Body of pancreas (tissue), 4 donors: ENCODE results near the gene RAP1A. TPM values are rescaled to one million over a fixed set of nuclear protein-coding genes. Genes with fewer than 3 reads are reported as not detected.

Experiments
- ATAC-seq: fragments of 150-250 bp; one replicate; pipeline ENCODE4 v1.9.1; 2016
- DNase-seq, 4 donors: peaks; one replicate each; pipeline ENCODE4 v3.0.0-alpha.2; 2019
- H3K27ac ChIP-seq, 4 donors: fragments of 200-600 bp; sonication (generic); 1 replicate in 3 of 4; 2 replicates in 1 of 4; pipeline versions ENCODE4 v1.5.1 to v1.6.1; 2016 to 2019; ENCODE audit warnings: mild to moderate bottlenecking in 1 of 4, mixed read lengths in 1 of 4, moderate library complexity in 1 of 4
- H3K27me3 ChIP-seq, 2 donors: fragments of 200-600 bp; sonication (generic); one replicate each; pipeline ENCODE4 v1.6.0; 2016; ENCODE audit warnings: mild to moderate bottlenecking in 1 of 2
- H3K36me3 ChIP-seq, 2 donors: fragments of 200-600 bp; sonication (generic); replicated peaks in 1 of 2; 2 replicates each; pipeline ENCODE4 v1.5.1; 2016; ENCODE audit warnings: low read depth in 2 of 2; ENCODE audit not compliant: insufficient read depth in 1 of 2
- H3K4me1 ChIP-seq: fragments of 200-600 bp; sonication (generic); one replicate; pipeline ENCODE4 v1.6.0; 2016
- H3K4me3 ChIP-seq, 2 donors: fragments of 200-600 bp; sonication (generic); 1 replicate in 1 of 2; 2 replicates in 1 of 2; pipeline ENCODE4 v1.5.1; 2016 to 2019
- H3K9me3 ChIP-seq, 3 donors: fragments of 200-600 bp; sonication (generic); 1 replicate in 2 of 3; 2 replicates in 1 of 3; pipeline ENCODE4 v1.5.1; 2016
- POLR2A ChIP-seq, 3 donors: fragments of 450-650 bp; IDR thresholded peaks; one replicate each; pipeline ENCODE4 v1.6.1; 2016; ENCODE audit warnings: antibody characterized with exemption in 3 of 3, mild to moderate bottlenecking in 2 of 3
- WGBS, 2 donors: methylation state at CpG; one replicate each; pipeline ENCODE4 v1.1.5; 2017; 5-methylcytosine and 5-hydroxymethylcytosine counted together
- intact Hi-C: fragments of 100-400 bp; cut with DNase I; formaldehyde crosslinking; loops from one replicate; pipeline ENCODE4 v1.15.1; 2023
- total RNA-seq, 2 donors: library from RNA; depleted of rRNA; stranded (reverse); fragments of >200 nt; gene quantifications; one replicate each; pipeline ENCODE4 v1.1.0, GENCODE V29; 2016
- TF ChIP-seq, protein P1 (sequence below), 7 experiments: fragments of 450-650 bp in 4 of 7; fragments of 200-600 bp in 3 of 7; sonication (generic) in 3 of 7; IDR thresholded peaks; one replicate each; pipeline ENCODE4 v1.5.1; 2016 to 2019; ENCODE audit warnings: antibody characterized with exemption in 7 of 7

Gene RAP1A
- total RNA-seq, 2 donors from 2014 or later, result 16.2 to 16.6 TPM

GRCh38 chr1:111709986-111710385 is 90.4 kb downstream of the RAP1A start:
- Histone ChIP-seq H3K27me3 (no peaks in the 10 kb centered on the region), H3K9me3 (no peaks in the 10 kb centered on the region), H3K36me3 (peaks cover 0 to 5% of the 10 kb centered on the region in 2 donors), H3K27ac (no peak overlapping the region), H3K4me1 (no peaks in the 10 kb centered on the region), H3K4me3 (no peak overlapping the region)
- intact Hi-C loops, result no loop called here
- TF ChIP-seq POLR2A (IDR thresholded peaks at IDR 0.05), result no peak
- TF ChIP-seq, protein P1, sequence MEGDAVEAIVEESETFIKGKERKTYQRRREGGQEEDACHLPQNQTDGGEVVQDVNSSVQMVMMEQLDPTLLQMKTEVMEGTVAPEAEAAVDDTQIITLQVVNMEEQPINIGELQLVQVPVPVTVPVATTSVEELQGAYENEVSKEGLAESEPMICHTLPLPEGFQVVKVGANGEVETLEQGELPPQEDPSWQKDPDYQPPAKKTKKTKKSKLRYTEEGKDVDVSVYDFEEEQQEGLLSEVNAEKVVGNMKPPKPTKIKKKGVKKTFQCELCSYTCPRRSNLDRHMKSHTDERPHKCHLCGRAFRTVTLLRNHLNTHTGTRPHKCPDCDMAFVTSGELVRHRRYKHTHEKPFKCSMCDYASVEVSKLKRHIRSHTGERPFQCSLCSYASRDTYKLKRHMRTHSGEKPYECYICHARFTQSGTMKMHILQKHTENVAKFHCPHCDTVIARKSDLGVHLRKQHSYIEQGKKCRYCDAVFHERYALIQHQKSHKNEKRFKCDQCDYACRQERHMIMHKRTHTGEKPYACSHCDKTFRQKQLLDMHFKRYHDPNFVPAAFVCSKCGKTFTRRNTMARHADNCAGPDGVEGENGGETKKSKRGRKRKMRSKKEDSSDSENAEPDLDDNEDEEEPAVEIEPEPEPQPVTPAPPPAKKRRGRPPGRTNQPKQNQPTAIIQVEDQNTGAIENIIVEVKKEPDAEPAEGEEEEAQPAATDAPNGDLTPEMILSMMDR (IDR thresholded peaks at IDR 0.05), result no peak
- 48 to 59% methylated on average over 1 of the region's 1 CpG for WGBS, 2 donors
- no peak for DNase-seq
- no peak for ATAC-seq

GRCh38 chr1:111716333-111716732 is 96.7 kb downstream of the RAP1A start:
- WGBS, 2 donors, result 59 to 63% methylated on average over 3 of the region's 3 CpGs
- Histone ChIP-seq H3K27ac (no peak overlapping the region), H3K4me1 (no peaks in the 10 kb centered on the region), H3K9me3 (no peaks in the 10 kb centered on the region), H3K27me3 (no peaks in the 10 kb centered on the region), H3K36me3 (no peaks in the 10 kb centered on the region), H3K4me3 (no peak overlapping the region)
- DNase-seq (no peak), ATAC-seq (no peak)
- TF ChIP-seq POLR2A (IDR thresholded peaks at IDR 0.05), result no peak
- TF ChIP-seq, protein P1 (IDR thresholded peaks at IDR 0.05), result no peak
- intact Hi-C loops, result no loop called here

- H3K9me3 ChIP-seq, result no peaks in the 10 kb centered on the region
- no peak for DNase-seq
- H3K4me3 ChIP-seq, result no peak overlapping the region
- no peaks in the 10 kb centered on the region for H3K4me1 ChIP-seq
- intact Hi-C loops, result no loop called here
- no peaks in the 10 kb centered on the region for H3K27me3 ChIP-seq
- no peak overlapping the region for H3K27ac ChIP-seq
- TF ChIP-seq, protein P1 (IDR thresholded peaks at IDR 0.05), result no peak
- TF ChIP-seq POLR2A (IDR thresholded peaks at IDR 0.05), result no peak
- H3K36me3 ChIP-seq, result no peaks in the 10 kb centered on the region
- 92 to 98% methylated on average over 2 of the region's 2 CpGs for WGBS, 2 donors
- no peak for ATAC-seq
Observed at GRCh38 chr1:111717450-111717849, 97.9 kb downstream of the RAP1A start.

GRCh38 chr1:111719135-111719534 is 99.5 kb downstream of the RAP1A start:
- Histone ChIP-seq H3K27ac (no peak overlapping the region), H3K9me3 (no peaks in the 10 kb centered on the region), H3K27me3 (no peaks in the 10 kb centered on the region), H3K4me1 (no peaks in the 10 kb centered on the region), H3K4me3 (no peak overlapping the region), H3K36me3 (no peaks in the 10 kb centered on the region)
- DNase-seq, result no peak
- no peak for ATAC-seq
- WGBS, 2 donors, result 78 to 98% methylated on average over 5 of the region's 5 CpGs
- intact Hi-C loops, result no loop called here
- TF ChIP-seq, protein P1 (IDR thresholded peaks at IDR 0.05), result no peak
- TF ChIP-seq POLR2A (IDR thresholded peaks at IDR 0.05), result no peak

DNA sequence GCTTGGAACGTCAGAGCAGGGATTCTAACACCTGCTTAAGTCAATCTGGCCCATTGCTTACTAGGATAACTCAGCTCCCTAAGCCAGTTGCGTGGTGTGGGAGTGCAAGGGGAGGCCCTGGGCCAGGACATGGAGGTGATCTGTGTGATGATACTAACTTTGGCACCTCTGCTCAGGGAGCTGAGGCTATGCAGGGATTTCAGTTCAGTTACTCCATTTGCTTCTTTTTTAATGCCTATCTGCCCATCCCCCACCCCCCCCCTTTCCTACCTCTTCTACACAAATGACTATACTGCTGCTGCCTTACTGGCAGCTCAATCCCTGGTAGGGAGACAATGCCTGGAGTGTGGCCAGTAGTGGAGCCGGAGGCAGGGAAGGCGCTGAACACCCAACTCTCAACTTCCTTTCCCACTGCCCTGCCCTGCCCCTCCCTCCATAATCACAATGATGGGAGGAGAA is 100.1 kb downstream of the RAP1A start:
- no peak for DNase-seq
- Histone ChIP-seq H3K36me3 (no peaks in the 10 kb centered on the region), H3K27me3 (no peaks in the 10 kb centered on the region), H3K4me3 (no peak overlapping the region), H3K4me1 (no peaks in the 10 kb centered on the region), H3K27ac (peak overlapping the region in 1 of 4 donors; percentile 39), H3K9me3 (no peaks in the 10 kb centered on the region)
- WGBS, 2 donors, result 64 to 70% methylated on average over 4 of the region's 4 CpGs
- no peak for ATAC-seq
- TF ChIP-seq POLR2A (IDR thresholded peaks at IDR 0.05), result no peak
- TF ChIP-seq, protein P1 (IDR thresholded peaks at IDR 0.05), result no peak
- intact Hi-C loops, result no loop called here
